Femur (tissue), 1 donor: ENCODE measurements around the gene GSG1.

Experiments used
- DNase-seq: peaks from one replicate; pipeline ENCODE4 v3.0.0-alpha.2; 2017

GSG1 gene

GRCh38 chr12:13117029-13117428 lies 13.6 kb upstream of the GSG1 start:
- no peak for DNase-seq

GRCh38 chr12:13116259-13116658 lies 12.8 kb upstream of the GSG1 start:
- DNase-seq: peak; percentile 72

- DNase-seq: no peak
These were observed 11.0 kb upstream of the GSG1 start for GRCh38 chr12:13114251-13115052.

GRCh38 chr12:13112968-13113367 lies 9.5 kb upstream of the GSG1 start:
- no peak for DNase-seq

GRCh38 chr12:13106666-13107065 lies 3.2 kb upstream of the GSG1 start:
- DNase-seq: no peak

- no peak for DNase-seq
These were observed 2.3 kb upstream of the GSG1 start for GRCh38 chr12:13105781-13106180.

GRCh38 chr12:13104409-13104808 lies 942 bp upstream of the GSG1 start:
- no peak for DNase-seq

GRCh38 chr12:13102461-13103195 lies 839 bp downstream of the GSG1 start:
- no peak for DNase-seq

GRCh38 chr12:13101821-13102375 lies 1.6 kb downstream of the GSG1 start:
- DNase-seq: no peak

GRCh38 chr12:13100882-13101769 lies 2.3 kb downstream of the GSG1 start:
- peak; percentile 95 for DNase-seq

GRCh38 chr12:13100605-13100881 lies 2.9 kb downstream of the GSG1 start:
- DNase-seq: no peak

GRCh38 chr12:13099844-13100604 lies 3.4 kb downstream of the GSG1 start:
- DNase-seq: no peak

GRCh38 chr12:13099066-13099843 lies 4.2 kb downstream of the GSG1 start:
- DNase-seq: peak; percentile 70

GRCh38 chr12:13097491-13098011 lies 5.9 kb downstream of the GSG1 start:
- DNase-seq: peak; percentile 71

- no peak for DNase-seq
These were observed 8.0 kb downstream of the GSG1 start for GRCh38 chr12:13095266-13095995.

GRCh38 chr12:13094367-13094766 lies 9.1 kb downstream of the GSG1 start:
- no peak for DNase-seq

- no peak for DNase-seq
These were observed 9.6 kb downstream of the GSG1 start for GRCh38 chr12:13093848-13094220.

- no peak for DNase-seq
These were observed 10.1 kb downstream of the GSG1 start for GRCh38 chr12:13093191-13093847.

- no peak for DNase-seq
These were observed 11.6 kb downstream of the GSG1 start for GRCh38 chr12:13091832-13092231.

GRCh38 chr12:13090054-13090453 lies 13.4 kb downstream of the GSG1 start:
- no peak for DNase-seq
